Tibial nerve (tissue), 4 donors: Measurements from ENCODE around the gene KIAA1210. TPM values are rescaled to one million over a fixed set of nuclear protein-coding genes. Genes with fewer than 3 reads are reported as not detected.

Experiments used
- DNase-seq, 2 donors: peaks; one replicate each; pipeline ENCODE4 v3.0.0-alpha.2; 2019; ENCODE audit warnings: low spot score in 2 of 2
- H3K27ac ChIP-seq, 4 donors: fragments of 200-600 bp; sonication (generic) in 3 of 4; one replicate each; pipeline ENCODE4 v1.5.1; 2017 to 2019; ENCODE audit warnings: mild to moderate bottlenecking in 1 of 4
- H3K27me3 ChIP-seq, 2 donors: fragments of 200-600 bp; sonication (generic) in 1 of 2; one replicate each; pipeline versions ENCODE4 v1.5.1 to v1.6.0; 2017 to 2019
- H3K36me3 ChIP-seq, 3 donors: fragments of 200-600 bp; sonication (generic); one replicate each; pipeline ENCODE4 v1.5.1; 2018 to 2019
- H3K4me1 ChIP-seq, 4 donors: fragments of 200-600 bp; sonication (generic) in 3 of 4; one replicate each; pipeline ENCODE4 v1.5.1; 2017 to 2019
- H3K4me3 ChIP-seq, 4 donors: fragments of 200-600 bp; sonication (generic) in 3 of 4; one replicate each; pipeline ENCODE4 v1.5.1; 2017 to 2019; ENCODE audit warnings: mild to moderate bottlenecking in 1 of 4, moderate library complexity in 1 of 4
- H3K9me3 ChIP-seq, 4 donors: fragments of 200-600 bp; sonication (generic) in 3 of 4; one replicate each; pipeline ENCODE4 v1.5.1; 2017 to 2019
- CTCF ChIP-seq, 5 experiments: fragments of 200-600 bp in 3 of 5; fragments of 450-650 bp in 2 of 5; sonication (generic) in 3 of 5; IDR thresholded peaks; one replicate each; pipeline ENCODE4 v1.5.1; 2016 to 2019; ENCODE audit warnings: antibody characterized with exemption in 5 of 5, mild to moderate bottlenecking in 3 of 5, moderate library complexity in 2 of 5
- EP300 ChIP-seq, 2 donors: sonication (generic); formaldehyde crosslinking; IDR thresholded peaks; one replicate each; pipeline ENCODE4 v1.6.1; 2017; ENCODE audit warnings: antibody characterized with exemption in 2 of 2, mild to moderate bottlenecking in 1 of 2
- POLR2A ChIP-seq, 2 donors: fragments of 450-650 bp; IDR thresholded peaks; one replicate each; pipeline ENCODE4 v1.6.1; 2017; ENCODE audit warnings: antibody characterized with exemption in 2 of 2, mild to moderate bottlenecking in 2 of 2, moderate library complexity in 2 of 2
- WGBS, 2 donors: methylation state at CpG; one replicate each; pipeline ENCODE4 v1.1.5; 2018; 5-methylcytosine and 5-hydroxymethylcytosine counted together
- total RNA-seq, 4 donors: library from RNA; depleted of rRNA; stranded (reverse); fragments of >200 nt; gene quantifications; one replicate each; pipeline ENCODE4 v1.1.0, GENCODE V29; 2016

Gene KIAA1210
- total RNA-seq = not detected

- no peak for DNase-seq
- Histone ChIP-seq H3K36me3 (no peaks in the 10 kb centered on the region), H3K4me3 (no peak within 1 kb of the TSS), H3K4me1 (no peaks in the 10 kb centered on the region), H3K27ac (no peak within 1 kb of the TSS), H3K9me3 (no peaks in the 10 kb centered on the region), H3K27me3 (peaks cover 0 to 16% of the 10 kb centered on the region in 2 donors)
- 60 to 81% methylated on average over 5 of the region's 5 CpGs for WGBS, 2 donors
- TF ChIP-seq POLR2A (IDR thresholded peaks at IDR 0.05) = no peak
- TF ChIP-seq CTCF (IDR thresholded peaks at IDR 0.05) = no peak
- TF ChIP-seq EP300 (IDR thresholded peaks at IDR 0.05) = no peak
Measured at GRCh38 chrX:119127650-119128049, at the start of gene KIAA1210. Gene KIAA1210 (minus strand): TSS chrX:119127812. CDS start chrX:119123642, 4,170 bp downstream.

- no peak overlapping the region for H3K4me3 ChIP-seq
- no peak overlapping the region for H3K27ac ChIP-seq
- WGBS, 2 donors = 36 to 100% methylated on average over 1 of the region's 1 CpG
Measured at GRCh38 chrX:119177278-119177677, 49.7 kb upstream of the KIAA1210 start.

GRCh38 chrX:119174900-119175299 is 47.3 kb upstream of the KIAA1210 start:
- no peak for TF ChIP-seq POLR2A (IDR thresholded peaks at IDR 0.05)
- TF ChIP-seq EP300 (IDR thresholded peaks at IDR 0.05) = no peak
- TF ChIP-seq CTCF (IDR thresholded peaks at IDR 0.05) = no peak
- 55 to 57% methylated on average over 2 of the region's 2 CpGs for WGBS, 2 donors
- H3K9me3 ChIP-seq = no peaks in the 10 kb centered on the region
- peaks cover 0 to 2% of the 10 kb centered on the region in 2 donors for H3K27me3 ChIP-seq
- DNase-seq = no peak
- H3K27ac ChIP-seq = no peak overlapping the region
- no peaks in the 10 kb centered on the region for H3K4me1 ChIP-seq
- H3K36me3 ChIP-seq = no peaks in the 10 kb centered on the region
- no peak overlapping the region for H3K4me3 ChIP-seq

More at GRCh38 chrX:119177278-119177677, 49.7 kb upstream of the KIAA1210 start:
- H3K4me1 ChIP-seq = no peaks in the 10 kb centered on the region
- no peaks in the 10 kb centered on the region for H3K36me3 ChIP-seq
- H3K27me3 ChIP-seq = peaks cover 0 to 2% of the 10 kb centered on the region in 2 donors
- no peaks in the 10 kb centered on the region for H3K9me3 ChIP-seq
- TF ChIP-seq POLR2A (IDR thresholded peaks at IDR 0.05) (no peak), EP300 (IDR thresholded peaks at IDR 0.05) (no peak), CTCF (IDR thresholded peaks at IDR 0.05) (no peak)
- no peak for DNase-seq

GRCh38 chrX:119168104-119168503 is 40.5 kb upstream of the KIAA1210 start:
- Histone ChIP-seq H3K36me3 (no peaks in the 10 kb centered on the region), H3K4me1 (no peaks in the 10 kb centered on the region), H3K27ac (no peak overlapping the region), H3K4me3 (no peak overlapping the region), H3K27me3 (no peaks in the 10 kb centered on the region), H3K9me3 (no peaks in the 10 kb centered on the region)
- 18 to 27% methylated on average over 2 of the region's 2 CpGs for WGBS, 2 donors
- no peak for DNase-seq
- no peak for TF ChIP-seq CTCF (IDR thresholded peaks at IDR 0.05)
- TF ChIP-seq POLR2A (IDR thresholded peaks at IDR 0.05) = no peak
- TF ChIP-seq EP300 (IDR thresholded peaks at IDR 0.05) = no peak

GRCh38 chrX:119158226-119158625 is 30.6 kb upstream of the KIAA1210 start:
- Histone ChIP-seq H3K36me3 (no peaks in the 10 kb centered on the region), H3K4me3 (no peak overlapping the region), H3K27ac (no peak overlapping the region), H3K9me3 (no peaks in the 10 kb centered on the region), H3K27me3 (peaks cover 0 to 10% of the 10 kb centered on the region in 2 donors), H3K4me1 (no peaks in the 10 kb centered on the region)
- WGBS, 2 donors = 51 to 57% methylated on average over 3 of the region's 3 CpGs
- TF ChIP-seq EP300 (IDR thresholded peaks at IDR 0.05) = no peak
- TF ChIP-seq POLR2A (IDR thresholded peaks at IDR 0.05) = no peak
- no peak for TF ChIP-seq CTCF (IDR thresholded peaks at IDR 0.05)
- DNase-seq = no peak
